Effector memory CD4-positive, alpha-beta T cell (primary cell): ENCODE results near the gene UGP2.

ENCODE experiments used
- DNase-seq, 3 donors: peaks; one replicate each; pipeline ENCODE4 v3.0.0-alpha.2; 2020
- H3K27ac ChIP-seq: 2 replicates; pipeline ENCODE4 v1.7.0; 2013; ENCODE audit warnings: mild to moderate bottlenecking, low read length, moderate library complexity; ENCODE audit not compliant: insufficient read depth, poor library complexity, severe bottlenecking
- H3K27me3 ChIP-seq: replicated peaks from 2 replicates; pipeline ENCODE4 v1.7.0; 2013; ENCODE audit warnings: mild to moderate bottlenecking, low read length; ENCODE audit not compliant: insufficient read depth, control insufficient read depth, poor library complexity, severe bottlenecking
- H3K36me3 ChIP-seq: 2 replicates; pipeline ENCODE4 v1.7.0; 2013; ENCODE audit warnings: mild to moderate bottlenecking, low read length, moderate library complexity; ENCODE audit not compliant: control insufficient read depth, insufficient read depth
- H3K4me1 ChIP-seq: 2 replicates; pipeline ENCODE4 v1.7.0; 2013; ENCODE audit warnings: low read length, mild to moderate bottlenecking; ENCODE audit not compliant: control insufficient read depth, insufficient read depth, poor library complexity, severe bottlenecking
- H3K4me3 ChIP-seq: 2 replicates; pipeline ENCODE4 v1.7.0; 2013; ENCODE audit warnings: low read length, low read depth, mild to moderate bottlenecking; ENCODE audit not compliant: insufficient read depth, poor library complexity, severe bottlenecking
- H3K9me3 ChIP-seq: 2 replicates; pipeline ENCODE4 v1.7.0; 2013; ENCODE audit warnings: mild to moderate bottlenecking, low read length, moderate library complexity; ENCODE audit not compliant: control insufficient read depth

UGP2 gene

GRCh38 chr2:63888490-63889402 is 47.0 kb downstream of the UGP2 start:
- peaks cover 56% of the 10 kb centered on the region for H3K36me3 ChIP-seq
- no peaks in the 10 kb centered on the region for H3K4me1 ChIP-seq
- H3K4me3 ChIP-seq, result no peak overlapping the region
- no peaks in the 10 kb centered on the region for H3K27me3 ChIP-seq
- DNase-seq, result no peak
- no peak overlapping the region for H3K27ac ChIP-seq
- H3K9me3 ChIP-seq, result no peaks in the 10 kb centered on the region

DNA sequence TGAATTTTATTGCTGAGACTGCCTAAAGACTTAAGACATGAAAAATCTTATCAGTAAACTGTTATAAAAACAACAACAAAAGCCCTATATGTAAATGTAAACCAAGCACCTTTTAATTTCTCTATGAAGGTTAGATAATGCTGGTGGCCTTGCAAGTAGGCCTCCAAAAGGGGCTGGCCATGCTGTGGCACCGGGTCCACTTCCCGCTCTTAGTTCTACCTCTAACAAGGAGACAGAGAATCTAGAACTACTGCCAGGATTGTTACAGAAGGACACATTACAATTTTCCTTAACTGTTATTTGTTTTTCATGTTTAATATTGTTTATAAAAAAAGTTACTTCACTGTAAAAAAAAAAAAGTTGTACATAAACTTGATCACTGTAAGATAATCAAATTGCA is 49.0 kb downstream of the UGP2 start:
- Histone ChIP-seq H3K36me3 (peaks cover 43% of the 10 kb centered on the region), H3K4me3 (no peak overlapping the region), H3K27me3 (no peaks in the 10 kb centered on the region), H3K4me1 (no peaks in the 10 kb centered on the region), H3K9me3 (no peaks in the 10 kb centered on the region), H3K27ac (no peak overlapping the region)
- no peak for DNase-seq

DNA sequence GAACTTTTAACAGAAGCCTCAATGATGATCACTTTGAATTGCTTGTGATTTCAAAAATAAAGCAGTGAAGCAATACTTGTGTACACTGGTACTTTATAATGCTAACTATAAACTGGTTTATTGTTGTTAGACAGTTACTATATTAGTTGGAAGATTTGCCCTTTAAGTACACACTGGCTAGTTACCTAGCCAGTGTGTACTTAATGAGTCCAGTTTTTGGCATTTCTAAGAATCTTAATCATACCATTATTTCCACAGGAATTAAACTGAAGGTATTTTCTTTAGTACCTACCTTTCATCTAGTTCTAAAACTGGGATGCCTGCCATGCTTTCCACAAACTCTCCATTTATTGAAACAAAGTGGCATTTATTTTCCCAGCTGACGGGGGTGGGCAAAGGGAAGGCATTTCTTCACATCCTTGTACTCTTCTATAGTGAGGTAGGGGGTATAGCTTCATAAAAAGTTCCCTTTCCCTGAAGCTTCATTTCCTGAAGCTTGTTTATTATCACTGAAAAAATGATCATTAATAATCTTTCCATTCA is 49.9 kb downstream of the UGP2 start:
- Histone ChIP-seq H3K27me3 (no peaks in the 10 kb centered on the region), H3K36me3 (peaks cover 37% of the 10 kb centered on the region), H3K4me1 (no peaks in the 10 kb centered on the region), H3K9me3 (no peaks in the 10 kb centered on the region), H3K27ac (no peak overlapping the region), H3K4me3 (no peak overlapping the region)
- no peak for DNase-seq

GRCh38 chr2:63893163-63893562 is 51.5 kb downstream of the UGP2 start:
- no peaks in the 10 kb centered on the region for H3K27me3 ChIP-seq
- no peak for DNase-seq
- no peak overlapping the region for H3K27ac ChIP-seq
- H3K4me3 ChIP-seq, result no peak overlapping the region
- H3K9me3 ChIP-seq, result no peaks in the 10 kb centered on the region
- no peaks in the 10 kb centered on the region for H3K4me1 ChIP-seq
- peaks cover 28% of the 10 kb centered on the region for H3K36me3 ChIP-seq

DNA sequence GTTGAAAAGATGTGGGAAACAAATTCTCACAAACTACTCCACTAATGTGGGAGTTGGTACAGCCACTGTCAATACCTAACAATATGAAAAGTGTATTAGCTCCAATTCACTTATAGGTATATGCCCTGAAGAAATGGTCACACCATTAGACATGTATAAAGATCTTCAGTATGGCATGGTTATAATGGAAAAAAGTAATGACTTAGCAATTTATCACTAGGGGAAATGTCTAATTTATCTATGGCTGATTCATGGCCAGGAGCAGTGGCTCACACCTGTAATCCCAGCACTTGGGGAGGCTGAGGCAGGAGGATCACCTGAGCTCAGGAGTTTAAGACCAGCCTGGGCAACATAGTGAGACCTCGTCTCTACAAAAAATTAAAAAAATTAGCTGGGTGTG is 52.5 kb downstream of the UGP2 start:
- Histone ChIP-seq H3K4me3 (no peak overlapping the region), H3K27ac (no peak overlapping the region), H3K27me3 (no peaks in the 10 kb centered on the region), H3K4me1 (no peaks in the 10 kb centered on the region), H3K9me3 (no peaks in the 10 kb centered on the region), H3K36me3 (peaks cover 28% of the 10 kb centered on the region)
- no peak for DNase-seq

- no peaks in the 10 kb centered on the region for H3K4me1 ChIP-seq
- no peak overlapping the region for H3K4me3 ChIP-seq
- H3K36me3 ChIP-seq, result peaks cover 2% of the 10 kb centered on the region
Measured at GRCh38 chr2:63898839-63899238, 57.1 kb downstream of the UGP2 start.

DNA sequence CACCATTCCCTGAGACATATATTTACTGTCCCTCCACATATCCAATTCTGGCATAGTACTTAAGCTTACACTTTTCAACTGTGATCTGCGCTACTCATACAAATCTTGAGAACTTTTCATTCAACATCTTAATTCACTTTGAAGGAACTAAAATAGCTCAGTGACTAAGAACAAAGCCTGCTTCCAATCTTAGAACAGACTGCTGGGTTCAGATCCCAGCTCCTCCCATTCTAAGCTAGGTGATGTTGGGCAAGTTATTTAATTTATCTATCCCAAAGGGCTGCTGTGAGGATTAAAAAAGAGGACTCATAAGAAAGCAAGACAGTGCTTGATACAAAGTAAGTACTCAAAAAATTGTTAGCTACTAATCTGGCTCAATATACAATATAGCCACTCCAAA is 57.9 kb downstream of the UGP2 start:
- no peaks in the 10 kb centered on the region for H3K9me3 ChIP-seq
- H3K36me3 ChIP-seq, result peaks cover 4% of the 10 kb centered on the region
- H3K27ac ChIP-seq, result no peak overlapping the region
- DNase-seq, result no peak
- H3K4me3 ChIP-seq, result no peak overlapping the region
- no peaks in the 10 kb centered on the region for H3K4me1 ChIP-seq
- H3K27me3 ChIP-seq, result no peaks in the 10 kb centered on the region

More at GRCh38 chr2:63898839-63899238, 57.1 kb downstream of the UGP2 start:
- H3K9me3 ChIP-seq, result no peaks in the 10 kb centered on the region
- H3K27ac ChIP-seq, result no peak overlapping the region
- DNase-seq, result no peak
- H3K27me3 ChIP-seq, result no peaks in the 10 kb centered on the region

DNA sequence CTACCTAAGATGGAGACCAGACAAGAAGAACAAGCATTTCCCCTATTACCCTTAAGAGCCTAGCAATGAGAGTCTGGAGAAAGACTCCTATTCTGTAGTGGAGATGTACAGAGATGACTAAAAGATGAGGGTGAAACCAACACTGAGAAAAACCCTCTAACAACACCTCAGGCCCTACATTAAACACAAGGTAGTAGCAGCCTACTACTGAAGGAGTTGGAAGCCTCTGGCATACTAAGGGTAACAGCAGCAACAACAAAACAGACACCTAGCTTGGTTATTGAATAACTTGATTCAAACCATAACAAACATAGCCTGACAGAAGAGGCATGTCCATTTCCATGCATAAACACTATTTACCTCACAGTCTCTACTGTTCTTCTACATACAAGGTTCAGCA is 60.5 kb downstream of the UGP2 start:
- Histone ChIP-seq H3K4me1 (no peaks in the 10 kb centered on the region), H3K9me3 (no peaks in the 10 kb centered on the region), H3K4me3 (no peak overlapping the region), H3K27ac (no peak overlapping the region), H3K36me3 (peaks cover 4% of the 10 kb centered on the region), H3K27me3 (no peaks in the 10 kb centered on the region)
- DNase-seq, result no peak

DNA sequence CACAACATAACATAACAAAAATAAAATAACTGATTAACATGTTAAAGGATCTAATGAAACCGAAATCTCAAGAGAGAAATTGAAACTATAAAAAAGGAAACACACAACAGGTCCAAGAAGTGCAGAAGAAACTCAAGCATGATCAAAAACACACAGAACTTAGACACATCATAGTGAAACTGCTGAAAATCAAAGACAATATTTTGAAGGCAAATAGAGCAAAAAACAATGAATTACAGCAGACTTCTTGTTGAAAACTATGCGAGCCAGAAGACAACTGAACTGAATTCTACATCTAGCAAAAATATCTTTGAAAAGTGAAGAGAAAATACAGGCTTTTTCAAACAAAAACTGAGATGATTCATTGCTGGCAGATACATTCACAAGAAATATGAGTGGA is 61.3 kb downstream of the UGP2 start:
- peaks cover 4% of the 10 kb centered on the region for H3K36me3 ChIP-seq
- H3K4me1 ChIP-seq, result no peaks in the 10 kb centered on the region
- H3K27me3 ChIP-seq, result no peaks in the 10 kb centered on the region
- DNase-seq, result no peak
- no peaks in the 10 kb centered on the region for H3K9me3 ChIP-seq
- no peak overlapping the region for H3K27ac ChIP-seq
- H3K4me3 ChIP-seq, result no peak overlapping the region

DNA sequence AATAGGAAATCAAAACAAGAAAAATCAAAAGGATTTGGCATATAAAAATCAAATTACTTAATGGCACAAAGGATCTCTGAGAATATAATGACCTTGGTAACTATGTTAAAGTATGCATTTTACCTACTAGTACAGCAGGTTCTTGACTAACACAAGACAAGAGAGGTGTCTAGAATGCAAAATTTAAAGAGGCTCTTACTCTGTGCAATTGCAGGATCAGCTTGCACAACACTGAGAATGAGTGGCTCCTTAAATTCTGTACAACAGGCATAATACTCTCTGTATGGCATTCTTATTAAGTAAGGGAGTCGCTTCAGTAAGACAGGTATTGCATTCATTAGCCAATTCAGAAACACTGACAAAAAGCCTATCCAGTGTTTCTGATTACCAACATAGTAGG is 72.6 kb downstream of the UGP2 start:
- Histone ChIP-seq H3K4me3 (no peak overlapping the region), H3K36me3 (peaks cover 15% of the 10 kb centered on the region), H3K27me3 (no peaks in the 10 kb centered on the region), H3K27ac (no peak overlapping the region), H3K4me1 (no peaks in the 10 kb centered on the region), H3K9me3 (no peaks in the 10 kb centered on the region)
- DNase-seq, result no peak
